Neutrophil (primary cell): Measurements from ENCODE around the gene TAOK1.

ENCODE experiments used
- H3K27ac ChIP-seq: fragments of 200-600 bp; sonication (generic); 2 replicates; pipeline ENCODE4 v1.5.1; 2016; ENCODE audit warnings: mild to moderate bottlenecking, moderate library complexity
- H3K27me3 ChIP-seq: fragments of 200-600 bp; sonication (generic); 2 replicates; pipeline ENCODE4 v1.6.0; 2016; ENCODE audit warnings: mild to moderate bottlenecking
- H3K36me3 ChIP-seq: fragments of 200-600 bp; sonication (generic); 2 replicates; pipeline ENCODE4 v1.5.1; 2017
- H3K4me1 ChIP-seq, 2 experiments: fragments of 200-600 bp in 1 of 2; sonication (generic) in 1 of 2; 1 replicate in 1 of 2; 2 replicates in 1 of 2; pipeline versions ENCODE4 v1.5.1 to v1.6.1; 2013 to 2016; ENCODE audit warnings: low read depth in 1 of 2, low read length in 1 of 2, mild to moderate bottlenecking in 1 of 2, moderate library complexity in 1 of 2; ENCODE audit not compliant: control insufficient read depth in 1 of 2, insufficient read depth in 1 of 2
- H3K4me3 ChIP-seq, 2 experiments: fragments of 200-600 bp in 1 of 2; sonication (generic) in 1 of 2; 1 replicate in 1 of 2; 2 replicates in 1 of 2; pipeline ENCODE4 v1.5.1; 2013 to 2016; ENCODE audit warnings: low read depth in 1 of 2, low read length in 1 of 2, mild to moderate bottlenecking in 1 of 2, moderate library complexity in 1 of 2
- H3K9me3 ChIP-seq: fragments of 200-600 bp; sonication (generic); 2 replicates; pipeline ENCODE4 v1.5.1; 2016
- TF ChIP-seq, protein P1 (sequence below): fragments of 200-600 bp; sonication (generic); IDR thresholded peaks from 2 replicates; pipeline ENCODE4 v1.5.1; 2016; ENCODE audit warnings: antibody characterized with exemption

TAOK1 gene

DNA sequence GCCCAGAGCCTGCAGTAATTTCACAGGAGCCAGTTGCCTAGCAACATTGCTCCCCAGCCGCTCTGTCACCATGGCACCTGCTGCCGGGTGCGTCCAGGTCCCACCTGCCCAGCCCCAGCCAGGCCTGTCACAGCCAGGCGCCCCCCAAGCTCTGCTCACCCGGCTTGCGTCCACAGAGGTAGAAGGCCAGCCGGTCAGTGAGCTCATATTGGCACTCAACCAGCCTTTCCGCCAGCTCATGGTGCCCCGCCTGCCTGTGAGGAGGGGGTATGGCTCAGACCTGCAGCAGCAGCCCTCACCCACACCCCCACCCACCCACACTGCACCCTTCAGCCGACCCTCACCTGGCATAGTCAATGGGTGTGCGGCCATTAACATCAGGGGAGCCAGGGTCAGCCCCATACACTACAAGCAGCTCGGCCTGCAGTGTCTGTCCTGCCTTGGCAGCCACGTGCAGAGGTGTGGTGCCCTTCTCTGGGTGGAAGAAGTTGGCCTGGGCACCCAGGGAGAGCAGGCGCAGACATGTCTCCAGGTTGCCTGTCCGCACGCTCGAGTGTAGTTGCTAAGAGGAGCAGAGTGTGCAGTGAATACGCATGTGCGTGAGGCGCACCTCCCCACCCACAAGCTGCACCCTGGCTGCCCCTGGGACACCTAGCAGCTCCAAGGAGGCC is 191.6 kb downstream of the TAOK1 start:
- H3K4me3 ChIP-seq = no peak overlapping the region
- H3K4me1 ChIP-seq = peaks cover 10 to 12% of the 10 kb centered on the region in 2 experiments
- TF ChIP-seq, protein P1, sequence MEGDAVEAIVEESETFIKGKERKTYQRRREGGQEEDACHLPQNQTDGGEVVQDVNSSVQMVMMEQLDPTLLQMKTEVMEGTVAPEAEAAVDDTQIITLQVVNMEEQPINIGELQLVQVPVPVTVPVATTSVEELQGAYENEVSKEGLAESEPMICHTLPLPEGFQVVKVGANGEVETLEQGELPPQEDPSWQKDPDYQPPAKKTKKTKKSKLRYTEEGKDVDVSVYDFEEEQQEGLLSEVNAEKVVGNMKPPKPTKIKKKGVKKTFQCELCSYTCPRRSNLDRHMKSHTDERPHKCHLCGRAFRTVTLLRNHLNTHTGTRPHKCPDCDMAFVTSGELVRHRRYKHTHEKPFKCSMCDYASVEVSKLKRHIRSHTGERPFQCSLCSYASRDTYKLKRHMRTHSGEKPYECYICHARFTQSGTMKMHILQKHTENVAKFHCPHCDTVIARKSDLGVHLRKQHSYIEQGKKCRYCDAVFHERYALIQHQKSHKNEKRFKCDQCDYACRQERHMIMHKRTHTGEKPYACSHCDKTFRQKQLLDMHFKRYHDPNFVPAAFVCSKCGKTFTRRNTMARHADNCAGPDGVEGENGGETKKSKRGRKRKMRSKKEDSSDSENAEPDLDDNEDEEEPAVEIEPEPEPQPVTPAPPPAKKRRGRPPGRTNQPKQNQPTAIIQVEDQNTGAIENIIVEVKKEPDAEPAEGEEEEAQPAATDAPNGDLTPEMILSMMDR = no peak
- no peaks in the 10 kb centered on the region for H3K9me3 ChIP-seq
- H3K27ac ChIP-seq = no peak overlapping the region
- peaks cover 26% of the 10 kb centered on the region for H3K36me3 ChIP-seq
- no peaks in the 10 kb centered on the region for H3K27me3 ChIP-seq

DNA sequence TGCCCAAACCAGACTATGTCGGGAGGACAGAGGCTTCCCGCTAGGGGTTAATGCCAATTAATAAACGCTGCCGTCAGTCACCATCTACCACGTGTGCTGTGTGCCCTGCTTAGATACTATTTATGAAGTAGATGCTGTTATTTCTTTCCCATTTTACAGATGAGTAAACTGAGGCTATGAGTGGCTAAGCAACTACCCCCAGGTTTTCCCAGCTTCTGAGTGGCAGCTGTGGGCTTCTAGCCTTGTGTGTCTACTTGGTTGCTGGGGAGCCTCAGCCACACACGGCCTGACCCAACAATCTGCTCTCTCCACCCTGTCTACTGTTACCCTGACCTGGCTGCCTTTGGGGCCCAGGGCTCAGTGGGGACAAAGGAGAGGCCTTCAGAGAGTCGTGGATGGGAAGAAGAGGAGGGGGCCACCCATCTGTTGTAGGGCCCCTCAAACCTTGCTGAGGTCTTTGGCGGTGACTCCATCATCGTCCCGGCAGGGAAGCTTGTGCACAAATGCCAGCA is 192.1 kb downstream of the TAOK1 start:
- no peak overlapping the region for H3K27ac ChIP-seq

DNA sequence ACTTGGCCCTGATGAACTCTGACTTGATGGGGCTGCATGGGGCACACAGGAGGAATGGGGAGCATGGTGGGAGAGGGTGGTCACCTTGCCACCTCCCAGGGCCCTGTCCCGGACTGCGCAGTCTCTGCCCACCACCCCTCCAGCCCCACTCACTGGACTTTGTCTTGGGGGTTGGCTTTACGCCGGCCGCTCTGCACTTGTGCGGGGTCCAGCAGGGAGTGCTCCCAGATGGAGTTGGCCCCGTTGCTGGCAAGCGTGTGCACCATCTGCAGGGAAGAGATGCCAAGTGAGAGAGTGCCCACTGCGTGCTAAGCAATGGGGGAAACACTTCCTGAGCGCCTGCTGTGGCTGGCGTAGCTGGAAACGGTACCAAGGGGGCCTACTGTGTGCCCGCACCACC is 192.6 kb downstream of the TAOK1 start:
- Histone ChIP-seq H3K4me3 (no peak overlapping the region), H3K36me3 (peaks cover 15% of the 10 kb centered on the region), H3K27me3 (peaks cover under 1% of the 10 kb centered on the region), H3K9me3 (no peaks in the 10 kb centered on the region), H3K4me1 (peaks cover 12% of the 10 kb centered on the region in 2 experiments), H3K27ac (no peak overlapping the region)
- TF ChIP-seq, protein P1 = no peak

More for the DNA sequence above, 192.1 kb downstream of the TAOK1 start:
- H3K27me3 ChIP-seq = no peaks in the 10 kb centered on the region
- peaks cover 10 to 12% of the 10 kb centered on the region in 2 experiments for H3K4me1 ChIP-seq
- H3K4me3 ChIP-seq = no peak overlapping the region
- TF ChIP-seq, protein P1 = no peak
- H3K36me3 ChIP-seq = peaks cover 20% of the 10 kb centered on the region
- H3K9me3 ChIP-seq = no peaks in the 10 kb centered on the region

DNA sequence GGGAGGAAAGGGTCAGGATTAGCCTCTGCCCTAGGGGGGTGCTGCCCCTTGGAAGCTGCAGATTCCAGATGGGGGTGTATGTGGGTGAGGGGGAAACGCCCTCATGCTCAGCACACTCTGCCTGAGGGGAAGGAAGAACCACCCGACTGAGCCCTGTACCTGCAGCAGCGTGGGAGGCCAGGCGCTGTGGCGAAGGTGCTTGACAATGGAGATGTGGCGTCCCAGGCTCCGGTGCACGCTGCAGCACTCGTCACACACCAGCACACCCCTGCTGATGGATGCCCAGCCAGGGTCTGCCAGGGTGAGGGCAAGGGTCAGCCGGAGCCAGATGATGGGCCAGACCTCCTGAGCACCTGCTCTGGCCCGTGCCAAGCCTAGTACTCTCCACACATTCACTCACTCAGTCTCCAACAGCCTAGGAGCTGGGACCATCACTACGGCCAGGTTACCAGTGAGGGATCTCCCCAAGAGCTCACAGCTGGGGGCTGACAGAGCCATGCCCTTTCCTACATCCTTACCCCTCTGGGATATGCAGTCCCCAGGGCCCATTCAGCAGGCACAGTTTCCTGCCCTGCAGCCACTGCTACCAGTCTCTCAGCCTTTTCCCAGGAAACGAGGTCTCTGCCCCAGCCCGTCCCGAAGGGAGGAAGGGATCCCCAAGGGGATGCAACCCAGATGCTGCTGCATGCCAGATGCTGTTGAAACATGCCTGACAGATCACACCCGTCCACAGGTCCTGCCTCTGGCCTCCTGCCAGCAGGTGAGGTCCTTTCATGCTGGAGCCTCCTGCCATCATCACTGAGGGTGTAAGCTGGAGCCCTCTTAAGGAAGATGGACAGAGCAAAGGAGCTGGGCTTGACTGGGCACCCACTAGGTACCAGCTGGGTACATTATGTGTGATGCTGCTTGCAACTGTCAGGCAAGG is 193.4 kb downstream of the TAOK1 start:
- Histone ChIP-seq H3K36me3 (peaks cover 10% of the 10 kb centered on the region), H3K27ac (no peak overlapping the region), H3K4me3 (no peak overlapping the region), H3K9me3 (no peaks in the 10 kb centered on the region), H3K27me3 (peaks cover 9% of the 10 kb centered on the region), H3K4me1 (peaks cover 20% of the 10 kb centered on the region in 2 experiments)
- TF ChIP-seq, protein P1 = no peak

DNA sequence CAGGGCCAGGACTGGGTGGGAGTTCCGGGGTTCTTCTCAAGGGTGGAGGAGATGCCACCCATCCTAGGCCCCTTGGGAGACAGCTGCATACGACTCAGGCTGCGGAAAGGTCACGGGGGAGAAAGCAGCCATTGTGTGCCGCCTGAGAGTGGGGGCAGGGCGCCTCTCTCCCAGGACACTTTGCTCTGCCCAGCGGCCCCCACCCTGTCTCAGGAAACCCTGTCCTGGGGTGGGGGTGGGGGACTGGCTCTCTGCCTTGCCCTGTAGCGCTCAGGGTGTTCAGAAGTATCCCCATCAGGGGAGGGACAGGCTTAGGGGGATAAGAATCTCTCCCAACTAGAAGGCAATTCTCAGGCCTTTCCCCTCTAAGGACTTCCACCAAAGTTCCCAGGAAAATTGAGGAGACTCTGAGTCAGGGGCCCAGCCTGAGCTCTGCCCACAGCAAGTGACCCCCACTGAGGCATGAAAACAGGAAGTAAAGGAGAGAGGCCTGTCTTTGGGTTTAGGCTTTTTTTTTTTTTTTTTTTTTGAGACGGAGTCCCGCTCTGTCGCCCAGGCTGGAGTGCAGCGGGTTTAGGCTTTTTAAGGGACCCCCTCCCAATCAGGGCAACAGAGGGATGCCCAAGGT is 194.4 kb downstream of the TAOK1 start:
- Histone ChIP-seq H3K27me3 (peaks cover 12% of the 10 kb centered on the region), H3K27ac (no peak overlapping the region), H3K36me3 (peaks cover 10% of the 10 kb centered on the region), H3K4me3 (no peak overlapping the region), H3K9me3 (no peaks in the 10 kb centered on the region), H3K4me1 (peaks cover 23% of the 10 kb centered on the region in 2 experiments)
- TF ChIP-seq, protein P1 = no peak
